K562 (cell line): ENCODE data around the gene NUP133. TPM values are rescaled to one million over a fixed set of nuclear protein-coding genes. Genes with fewer than 3 reads are reported as not detected.

Source experiments
- CEBPG ChIP-seq, 3 experiments: fragments of 200-800 bp in 1 of 3; sonication (Bioruptor generic) in 1 of 3; sonication (generic) in 1 of 3; formaldehyde crosslinking in 1 of 3; IDR thresholded peaks in 2 of 3; conservative IDR thresholded peaks in 1 of 3; 2 replicates each; pipeline versions ENCODE4 v1.6.1 to v1.8.0; 2016 to 2022; ENCODE audit warnings: missing compliant biosample characterization in 2 of 3, missing genetic modification characterization in 2 of 3, mild to moderate bottlenecking in 1 of 3, missing genetic modification reagents in 1 of 3
- CHD4 ChIP-seq: fragments of 200-600 bp; sonication (generic); IDR thresholded peaks from 3 replicates; pipeline ENCODE4 v1.6.1; 2012; ENCODE audit warnings: low read depth, mild to moderate bottlenecking, mixed read lengths, low read length, inconsistent platforms; ENCODE audit not compliant: insufficient read depth, insufficient replicate concordance, poor library complexity, severe bottlenecking
- CREM ChIP-seq: IDR thresholded peaks from 2 replicates; pipeline ENCODE4 v1.6.1; 2014; ENCODE audit warnings: antibody characterized with exemption, low read depth
- MCM3 ChIP-seq: fragments of 450-650 bp; IDR thresholded peaks from 2 replicates; pipeline ENCODE4 v1.6.1; 2016
- MEIS2 ChIP-seq: fragments of 450-650 bp; IDR thresholded peaks from 2 replicates; pipeline ENCODE4 v1.6.1; 2014; ENCODE audit warnings: mild to moderate bottlenecking; ENCODE audit not compliant: partially characterized antibody
- MYC ChIP-seq, 2 experiments: fragments of 250-450 bp in 1 of 2; sonication (Bioruptor Pico) in 1 of 2; IDR thresholded peaks; 2 replicates each; pipeline versions ENCODE4 v1.5.1 to v1.6.1; 2012 to 2021; ENCODE audit warnings: low read depth in 2 of 2, borderline replicate concordance in 1 of 2, improper control_type of control experiment in 1 of 2, low read length in 1 of 2, mild to moderate bottlenecking in 1 of 2, moderate library complexity in 1 of 2
- NR2C2 ChIP-seq, 2 experiments: fragments of 200-800 bp in 1 of 2; sonication (Bioruptor generic) in 1 of 2; sonication (generic) in 1 of 2; formaldehyde crosslinking in 1 of 2; IDR thresholded peaks; 2 replicates each; pipeline versions ENCODE4 v1.6.1 to v1.8.0; 2016 to 2022; ENCODE audit warnings: mild to moderate bottlenecking in 1 of 2, missing compliant biosample characterization in 1 of 2, missing genetic modification characterization in 1 of 2, missing genetic modification reagents in 1 of 2
- RAD21 ChIP-seq, 2 experiments: fragments of 250-450 bp in 1 of 2; fragments of 450-650 bp in 1 of 2; sonication (Bioruptor Pico) in 1 of 2; formaldehyde crosslinking in 1 of 2; IDR thresholded peaks in 1 of 2; conservative IDR thresholded peaks in 1 of 2; 2 replicates each; pipeline versions ENCODE4 v1.4.0 to v1.8.0; 2020 to 2022; ENCODE audit warnings: mild to moderate bottlenecking in 2 of 2, moderate library complexity in 1 of 2
- ZNF76 ChIP-seq: fragments of 250-450 bp; sonication (Bioruptor Pico); IDR thresholded peaks from 2 replicates; pipeline ENCODE4 v1.4.0; 2020; ENCODE audit warnings: mild to moderate bottlenecking, moderate library complexity, borderline replicate concordance
- polyA plus RNA-seq, 8 experiments: library from polyadenylated mRNA; depleted of rRNA in 4 of 8; stranded (reverse) in 5 of 8; unstranded in 3 of 8; fragments of >200 nt; fragmentation: Nextera tagmentation in 2 of 8; fragmentation: Illumina TruSeq in 1 of 8; extraction: Ambion mirVana in 2 of 8; extraction: Trizol in 1 of 8; gene quantifications; 2 replicates each; pipeline versions ENCODE4 v1.2.1 to v1.2.3, GENCODE V29; 2011 to 2014; ENCODE audit warnings: inconsistent platforms in 1 of 8, missing spikeins in 1 of 8
- total RNA-seq, 7 experiments: library from RNA; depleted of rRNA in 6 of 7; stranded (reverse); fragments of >200 nt in 6 of 7; fragmentation: Illumina TruSeq in 2 of 7; extraction: Trizol in 2 of 7; gene quantifications; 2 replicates each; pipeline versions ENCODE4 v1.2.1 to v1.2.3, GENCODE V29; 2011 to 2021; ENCODE audit warnings: low replicate concordance in 1 of 7
- TF ChIP-seq, protein P1 (sequence below), 3 experiments: IDR thresholded peaks in 2 of 3; conservative IDR thresholded peaks in 1 of 3; 2 replicates each; pipeline ENCODE4 v1.5.1; 2011 to 2012; ENCODE audit warnings: low read length in 3 of 3, mild to moderate bottlenecking in 3 of 3, control low read depth in 2 of 3, improper control_type of control experiment in 1 of 3, inconsistent platforms in 1 of 3, low read depth in 1 of 3, mixed read lengths in 1 of 3, moderate library complexity in 1 of 3; ENCODE audit not compliant: insufficient read depth in 2 of 3
- TF ChIP-seq, protein P2 (sequence below), 2 experiments: fragments of 450-650 bp; formaldehyde crosslinking in 1 of 2; IDR thresholded peaks; 2 replicates each; pipeline versions ENCODE4 v1.4.0 to v1.6.1; 2014 to 2020; ENCODE audit warnings: mild to moderate bottlenecking in 2 of 2, borderline replicate concordance in 1 of 2, low read depth in 1 of 2
- TF ChIP-seq, protein P3 (sequence below): fragments of 450-650 bp; IDR thresholded peaks from 2 replicates; pipeline ENCODE4 v1.6.1; 2016

Gene NUP133
- total and polyA plus RNA-seq, 9 of the 15 experiments (the other 6 are each of a cell fraction or from before 2014, with no cell fraction given) = 21.7 to 85.1 (median 61.3) TPM

DNA sequence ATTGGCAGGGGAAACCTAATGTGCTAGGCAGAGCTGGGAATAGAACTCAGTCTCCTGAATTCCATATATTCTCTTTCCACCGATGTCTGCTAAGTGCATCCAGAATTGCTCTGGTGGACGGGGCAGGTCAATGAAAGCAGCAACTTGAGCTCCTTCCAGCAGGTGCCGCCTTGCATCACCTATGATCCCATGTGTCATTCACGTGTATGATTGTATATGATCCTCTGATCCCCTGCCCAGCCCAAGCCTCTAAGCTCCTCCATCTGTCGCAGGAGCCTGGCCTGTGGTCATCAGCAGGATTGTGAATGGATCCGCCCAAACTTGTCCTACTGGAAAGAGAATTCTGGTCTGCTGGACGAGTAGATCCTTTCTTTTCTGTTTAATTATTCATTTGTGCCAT is 87.4 kb downstream of the NUP133 start (continued):
- TF ChIP-seq NR2C2 (CRISPR knock-in tag; IDR thresholded peaks at IDR 0.05) (no peak), NR2C2 (tag; IDR thresholded peaks at IDR 0.05) (no peak), ZNF76 (no peak), CREM (0 out of 2 replicates have a peak, but pooled peaks have one; percentile 9), MYC (IDR thresholded peaks at IDR 0.05; ENCODE audit: low read depth, low read length) (0 out of 2 replicates have a peak, but pooled peaks have one; percentile 22), MYC (CRISPR knock-in tag; IDR thresholded peaks at IDR 0.05; ENCODE audit: borderline replicate concordance, low read depth) (no peak), CEBPG (CRISPR knock-in tag; IDR thresholded peaks at IDR 0.05) (peak; percentile 42; the same call in 1 of the 2 replicates), CEBPG (tag; conservative IDR thresholded peaks at IDR 0.05 in 1 of 2, IDR thresholded peaks at IDR 0.05 in 1 of 2) (no peak), MEIS2 (peak; percentile 8), RAD21 (CRISPR knock-in tag; conservative IDR thresholded peaks at IDR 0.05 in 1 of 2, IDR thresholded peaks at IDR 0.05 in 1 of 2) (peak in 1 of 2 experiments; percentile 59; a peak in 2 of 4 replicates), MCM3 (no peak), CHD4 (no peak)
- TF ChIP-seq, protein P1, sequence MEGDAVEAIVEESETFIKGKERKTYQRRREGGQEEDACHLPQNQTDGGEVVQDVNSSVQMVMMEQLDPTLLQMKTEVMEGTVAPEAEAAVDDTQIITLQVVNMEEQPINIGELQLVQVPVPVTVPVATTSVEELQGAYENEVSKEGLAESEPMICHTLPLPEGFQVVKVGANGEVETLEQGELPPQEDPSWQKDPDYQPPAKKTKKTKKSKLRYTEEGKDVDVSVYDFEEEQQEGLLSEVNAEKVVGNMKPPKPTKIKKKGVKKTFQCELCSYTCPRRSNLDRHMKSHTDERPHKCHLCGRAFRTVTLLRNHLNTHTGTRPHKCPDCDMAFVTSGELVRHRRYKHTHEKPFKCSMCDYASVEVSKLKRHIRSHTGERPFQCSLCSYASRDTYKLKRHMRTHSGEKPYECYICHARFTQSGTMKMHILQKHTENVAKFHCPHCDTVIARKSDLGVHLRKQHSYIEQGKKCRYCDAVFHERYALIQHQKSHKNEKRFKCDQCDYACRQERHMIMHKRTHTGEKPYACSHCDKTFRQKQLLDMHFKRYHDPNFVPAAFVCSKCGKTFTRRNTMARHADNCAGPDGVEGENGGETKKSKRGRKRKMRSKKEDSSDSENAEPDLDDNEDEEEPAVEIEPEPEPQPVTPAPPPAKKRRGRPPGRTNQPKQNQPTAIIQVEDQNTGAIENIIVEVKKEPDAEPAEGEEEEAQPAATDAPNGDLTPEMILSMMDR (IDR thresholded peaks at IDR 0.05 in 2 of 3, conservative IDR thresholded peaks at IDR 0.05 in 1 of 3; ENCODE audit: insufficient read depth in 2 of 3, low read depth in 1 of 3, low read length in 3 of 3) = peak; percentile 43 to 55 (median 52)
- TF ChIP-seq, protein P2, sequence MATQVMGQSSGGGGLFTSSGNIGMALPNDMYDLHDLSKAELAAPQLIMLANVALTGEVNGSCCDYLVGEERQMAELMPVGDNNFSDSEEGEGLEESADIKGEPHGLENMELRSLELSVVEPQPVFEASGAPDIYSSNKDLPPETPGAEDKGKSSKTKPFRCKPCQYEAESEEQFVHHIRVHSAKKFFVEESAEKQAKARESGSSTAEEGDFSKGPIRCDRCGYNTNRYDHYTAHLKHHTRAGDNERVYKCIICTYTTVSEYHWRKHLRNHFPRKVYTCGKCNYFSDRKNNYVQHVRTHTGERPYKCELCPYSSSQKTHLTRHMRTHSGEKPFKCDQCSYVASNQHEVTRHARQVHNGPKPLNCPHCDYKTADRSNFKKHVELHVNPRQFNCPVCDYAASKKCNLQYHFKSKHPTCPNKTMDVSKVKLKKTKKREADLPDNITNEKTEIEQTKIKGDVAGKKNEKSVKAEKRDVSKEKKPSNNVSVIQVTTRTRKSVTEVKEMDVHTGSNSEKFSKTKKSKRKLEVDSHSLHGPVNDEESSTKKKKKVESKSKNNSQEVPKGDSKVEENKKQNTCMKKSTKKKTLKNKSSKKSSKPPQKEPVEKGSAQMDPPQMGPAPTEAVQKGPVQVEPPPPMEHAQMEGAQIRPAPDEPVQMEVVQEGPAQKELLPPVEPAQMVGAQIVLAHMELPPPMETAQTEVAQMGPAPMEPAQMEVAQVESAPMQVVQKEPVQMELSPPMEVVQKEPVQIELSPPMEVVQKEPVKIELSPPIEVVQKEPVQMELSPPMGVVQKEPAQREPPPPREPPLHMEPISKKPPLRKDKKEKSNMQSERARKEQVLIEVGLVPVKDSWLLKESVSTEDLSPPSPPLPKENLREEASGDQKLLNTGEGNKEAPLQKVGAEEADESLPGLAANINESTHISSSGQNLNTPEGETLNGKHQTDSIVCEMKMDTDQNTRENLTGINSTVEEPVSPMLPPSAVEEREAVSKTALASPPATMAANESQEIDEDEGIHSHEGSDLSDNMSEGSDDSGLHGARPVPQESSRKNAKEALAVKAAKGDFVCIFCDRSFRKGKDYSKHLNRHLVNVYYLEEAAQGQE (IDR thresholded peaks at IDR 0.05; ENCODE audit: borderline replicate concordance) = peak; percentile 7; the same call in 1 of the 2 replicates
- TF ChIP-seq, protein P2 (CRISPR knock-in tag; IDR thresholded peaks at IDR 0.05; ENCODE audit: low read depth) = no peak
- TF ChIP-seq, protein P3, sequence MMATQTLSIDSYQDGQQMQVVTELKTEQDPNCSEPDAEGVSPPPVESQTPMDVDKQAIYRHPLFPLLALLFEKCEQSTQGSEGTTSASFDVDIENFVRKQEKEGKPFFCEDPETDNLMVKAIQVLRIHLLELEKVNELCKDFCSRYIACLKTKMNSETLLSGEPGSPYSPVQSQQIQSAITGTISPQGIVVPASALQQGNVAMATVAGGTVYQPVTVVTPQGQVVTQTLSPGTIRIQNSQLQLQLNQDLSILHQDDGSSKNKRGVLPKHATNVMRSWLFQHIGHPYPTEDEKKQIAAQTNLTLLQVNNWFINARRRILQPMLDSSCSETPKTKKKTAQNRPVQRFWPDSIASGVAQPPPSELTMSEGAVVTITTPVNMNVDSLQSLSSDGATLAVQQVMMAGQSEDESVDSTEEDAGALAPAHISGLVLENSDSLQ = peak; percentile 57
